A673 (cell line): ENCODE measurements around the gene B3GNT2.

Source experiments
- CTCF ChIP-seq: fragments of 300-800, 200-600 bp; sonication (generic); conservative IDR thresholded peaks from 2 replicates; pipeline ENCODE4 v1.5.1; 2017; ENCODE audit warnings: low read depth, mild to moderate bottlenecking, antibody characterized with exemption, low read length, moderate library complexity, mixed read lengths
- EZH2 ChIP-seq: fragments of 200-600 bp; sonication (generic); IDR thresholded peaks from 2 replicates; pipeline ENCODE4 v1.6.1; 2017; ENCODE audit warnings: borderline replicate concordance, low read depth, mild to moderate bottlenecking, mixed read lengths, antibody characterized with exemption, low read length; ENCODE audit not compliant: poor library complexity, severe bottlenecking

GRCh38 chr2:62215306-62216064 is 19.6 kb downstream of the B3GNT2 start:
- TF ChIP-seq CTCF (no peak), EZH2 (no peak)
